ENCODE measurements around the gene MEAK7. TPM values are rescaled to one million over a fixed set of nuclear protein-coding genes. Genes with fewer than 3 reads are reported as not detected.

Gene MEAK7
- total RNA-seq, 2 experiments from 2014 or later, result 21.1 to 22.4 TPM

GRCh38 chr16:84481051-84481735, 23.3 kb downstream of the MEAK7 start:
- POLR2A ChIA-PET, result no interaction called here
- no peak for TF ChIP-seq CTCF (IDR thresholded peaks at IDR 0.05)
- intact Hi-C loops (cut with micrococcal nuclease), result loop anchor here (10.0 kb wide), 1 partner anchor 196 kb away; no protein-coding TSS in a partner anchor
- H3K36me3 Mint-ChIP-seq (ENCODE audit: low read depth), result no peaks in the 10 kb centered on the region
- no peak overlapping the region for H3K4me3 Mint-ChIP-seq
- CTCF ChIA-PET, result interaction anchor here (0.7 to 4.4 kb wide), 3 partner anchors 13 to 205 kb away, joined by 3 to 31 read pairs (median 3); no protein-coding TSS in a partner anchor
- no peak for ATAC-seq
- DNase-seq, result no peak
- H3K27ac Mint-ChIP-seq, result no peak overlapping the region
- H3K4me1 Mint-ChIP-seq (ENCODE audit: low read depth), result peaks cover 6% of the 10 kb centered on the region
- no peaks in the 10 kb centered on the region for H3K27me3 Mint-ChIP-seq
- no peaks in the 10 kb centered on the region for H3K9me3 Mint-ChIP-seq

GRCh38 chr16:84479716-84480450, 24.6 kb downstream of the MEAK7 start:
- DNase-seq (no peak), ATAC-seq (no peak)
- no peak for TF ChIP-seq CTCF (IDR thresholded peaks at IDR 0.05)
- H3K4me3 Mint-ChIP-seq, result no peak overlapping the region
- CTCF ChIA-PET, result interaction anchor here (1.4 to 1.5 kb wide), 2 partner anchors 8 to 15 kb away, joined by 3 read pairs; no protein-coding TSS in a partner anchor
- H3K27me3 Mint-ChIP-seq, result no peaks in the 10 kb centered on the region
- H3K27ac Mint-ChIP-seq, result no peak overlapping the region
- H3K36me3 Mint-ChIP-seq (ENCODE audit: low read depth), result peaks cover 2% of the 10 kb centered on the region
- POLR2A ChIA-PET, result interaction anchor here (0.5 kb wide), 1 partner anchor 15 kb away, joined by 4 read pairs; no protein-coding TSS in a partner anchor
- peaks cover 6% of the 10 kb centered on the region for H3K4me1 Mint-ChIP-seq (ENCODE audit: low read depth)
- peaks cover 1% of the 10 kb centered on the region for H3K9me3 Mint-ChIP-seq
- intact Hi-C loops (cut with micrococcal nuclease), result loop anchor here (10.0 kb wide), 1 partner anchor 195 kb away; no protein-coding TSS in a partner anchor

- ChIA-PET CTCF (interaction anchor here (1.0 to 1.4 kb wide), 3 partner anchors 10 to 201 kb away, joined by 3 to 4 read pairs (median 4); no protein-coding TSS in a partner anchor), POLR2A (interaction anchor here (0.8 kb wide), 1 partner anchor 215 kb away, joined by 3 read pairs; no protein-coding TSS in a partner anchor)
- peaks cover 2% of the 10 kb centered on the region for H3K36me3 Mint-ChIP-seq (ENCODE audit: low read depth)
- H3K27me3 Mint-ChIP-seq, result no peaks in the 10 kb centered on the region
- intact Hi-C loops (cut with micrococcal nuclease), result no loop called here
- H3K9me3 Mint-ChIP-seq, result peaks cover 5% of the 10 kb centered on the region
- DNase-seq (no peak), ATAC-seq (no peak)
- peaks cover 6% of the 10 kb centered on the region for H3K4me1 Mint-ChIP-seq (ENCODE audit: low read depth)
- no peak overlapping the region for H3K4me3 Mint-ChIP-seq
- no peak overlapping the region for H3K27ac Mint-ChIP-seq
- TF ChIP-seq CTCF (IDR thresholded peaks at IDR 0.05), result no peak
These were observed 26.1 kb downstream of the MEAK7 start for GRCh38 chr16:84478172-84478947.

- Mint-ChIP-seq H3K9me3 (peaks cover 5% of the 10 kb centered on the region), H3K4me3 (no peak overlapping the region), H3K4me1 (ENCODE audit: low read depth) (peaks cover 6% of the 10 kb centered on the region), H3K27me3 (no peaks in the 10 kb centered on the region), H3K36me3 (ENCODE audit: low read depth) (peaks cover 2% of the 10 kb centered on the region), H3K27ac (no peak overlapping the region)
- ChIA-PET POLR2A (interaction anchor here (1.4 kb wide), 1 partner anchor 30 kb away, joined by 6 read pairs; no protein-coding TSS in a partner anchor), CTCF (interaction anchor here (0.6 to 1.1 kb wide), 3 partner anchors 9 to 201 kb away, joined by 4 to 5 read pairs (median 4); no protein-coding TSS in a partner anchor)
- ATAC-seq (no peak), DNase-seq (no peak)
- intact Hi-C loops (cut with micrococcal nuclease), result no loop called here
- TF ChIP-seq CTCF (IDR thresholded peaks at IDR 0.05), result no peak
These were observed 26.8 kb downstream of the MEAK7 start for GRCh38 chr16:84477661-84478060.
